ENCODE results near the gene FNBP1. TPM values are rescaled to one million over a fixed set of nuclear protein-coding genes. Genes with fewer than 3 reads are reported as not detected.
A peak's percentile ranks its signal among the peaks of the same experiment; 100 is the strongest.
"Not testable (repeated sequence)": the region's sequence is repeated elsewhere in the genome, so short reads cannot be mapped to it uniquely, and the experiment has no call there.

Gene FNBP1
- total and polyA plus RNA-seq, 9 donors = 15.0 to 28.4 (median 18.2) TPM

DNA sequence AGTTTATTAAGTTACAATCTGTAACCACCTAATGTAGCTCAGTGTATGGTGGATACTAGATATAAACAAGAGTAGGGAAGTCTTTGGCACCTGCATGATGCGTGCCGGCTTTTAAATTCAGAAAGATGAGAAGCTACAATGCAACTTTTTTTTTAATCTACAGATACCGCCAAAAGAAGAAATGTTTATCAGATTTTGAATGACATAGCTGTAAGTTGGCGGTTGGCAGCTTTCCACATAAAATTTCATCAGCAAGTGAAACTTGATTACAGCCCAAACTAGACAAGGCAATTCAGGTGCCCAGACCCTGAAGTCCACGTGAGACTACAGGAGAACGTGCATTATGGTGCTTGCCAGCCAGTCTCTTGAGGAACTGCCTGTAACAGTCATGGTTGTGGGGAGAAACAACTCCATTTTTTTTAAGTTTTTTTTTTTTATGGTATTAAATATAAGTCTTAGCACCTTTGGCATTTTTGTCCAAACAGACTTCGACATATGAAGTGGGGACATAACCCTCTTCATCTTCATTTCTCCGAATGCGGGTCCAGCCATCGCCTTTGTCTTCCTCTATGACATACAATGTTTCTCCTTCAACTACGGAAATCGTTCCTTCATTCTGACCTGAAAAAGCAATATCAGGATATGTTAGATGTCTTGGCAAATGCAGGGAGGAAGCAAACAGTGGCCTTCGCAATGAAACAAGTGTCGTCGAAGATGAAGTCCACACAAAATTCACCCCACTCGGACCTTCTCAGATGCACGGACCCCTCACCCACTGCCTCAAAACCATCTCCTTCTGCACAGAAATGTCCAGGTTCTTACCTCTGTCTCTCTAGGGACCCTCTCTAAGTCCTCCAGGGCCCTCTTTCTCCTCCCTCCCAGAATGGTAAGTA lies 147.4 kb downstream of the FNBP1 start:
- H3K4me3 ChIP-seq (ENCODE audit: low read length) = no peak overlapping the region
- no peaks in the 10 kb centered on the region for H3K27me3 ChIP-seq (ENCODE audit: control insufficient read depth, insufficient read depth, low read length)
- peaks cover 43% of the 10 kb centered on the region for H3K36me3 ChIP-seq (ENCODE audit: control insufficient read depth, insufficient read depth, low read length)
- H3K27ac ChIP-seq (ENCODE audit: low read length) = no peak overlapping the region
- DNase-seq = no peak
- H3K4me1 ChIP-seq (ENCODE audit: control insufficient read depth, insufficient read depth, low read length) = no peaks in the 10 kb centered on the region
- WGBS (ENCODE audit: insufficient coverage) = 95% methylated on average over 3 of the region's 17 CpGs
- H3K9me3 ChIP-seq (replicated peaks; ENCODE audit: control insufficient read depth, low read depth, low read length) = no peaks in the 10 kb centered on the region

DNA sequence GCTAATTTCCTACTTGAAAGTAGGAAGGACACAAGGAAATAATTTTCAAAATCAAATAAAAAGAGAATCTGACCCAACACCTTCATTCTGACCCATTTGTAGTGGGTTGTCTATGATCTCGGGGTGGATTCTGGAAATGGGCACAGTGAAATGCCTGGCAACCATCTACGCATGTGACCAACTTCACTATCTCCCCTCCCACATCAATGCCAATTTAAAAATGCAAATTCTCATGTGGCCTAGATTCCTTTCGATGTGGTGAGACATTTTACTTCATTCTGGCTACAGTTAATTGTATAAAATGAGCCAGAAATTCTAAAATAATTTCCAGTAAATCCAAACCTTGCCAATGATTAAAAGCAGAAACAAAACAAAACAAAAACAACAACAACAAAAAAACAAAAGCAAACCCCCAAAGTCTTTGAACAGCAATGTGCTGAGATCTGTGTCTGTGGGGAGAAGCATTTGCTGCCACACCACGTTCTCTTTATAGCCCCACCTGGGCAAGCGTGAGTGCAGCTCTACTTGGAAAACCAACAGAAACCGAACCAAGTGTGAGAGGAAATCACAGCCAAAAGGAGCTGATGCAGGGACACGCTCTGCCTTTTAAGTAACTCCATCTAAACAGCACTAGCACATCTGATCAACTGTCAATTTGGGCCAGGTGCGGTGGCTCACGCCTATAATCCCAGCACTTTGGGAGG lies 148.7 kb downstream of the FNBP1 start:
- Histone ChIP-seq H3K4me3 (ENCODE audit: low read length) (no peak overlapping the region), H3K36me3 (ENCODE audit: control insufficient read depth, insufficient read depth, low read length) (peaks cover 40% of the 10 kb centered on the region), H3K9me3 (replicated peaks; ENCODE audit: control insufficient read depth, low read depth, low read length) (no peaks in the 10 kb centered on the region), H3K27ac (ENCODE audit: low read length) (no peak overlapping the region), H3K27me3 (ENCODE audit: control insufficient read depth, insufficient read depth, low read length) (no peaks in the 10 kb centered on the region), H3K4me1 (ENCODE audit: control insufficient read depth, insufficient read depth, low read length) (no peaks in the 10 kb centered on the region)
- DNase-seq = no peak
- 68% methylated on average over 6 of the region's 9 CpGs for WGBS (ENCODE audit: insufficient coverage)

DNA sequence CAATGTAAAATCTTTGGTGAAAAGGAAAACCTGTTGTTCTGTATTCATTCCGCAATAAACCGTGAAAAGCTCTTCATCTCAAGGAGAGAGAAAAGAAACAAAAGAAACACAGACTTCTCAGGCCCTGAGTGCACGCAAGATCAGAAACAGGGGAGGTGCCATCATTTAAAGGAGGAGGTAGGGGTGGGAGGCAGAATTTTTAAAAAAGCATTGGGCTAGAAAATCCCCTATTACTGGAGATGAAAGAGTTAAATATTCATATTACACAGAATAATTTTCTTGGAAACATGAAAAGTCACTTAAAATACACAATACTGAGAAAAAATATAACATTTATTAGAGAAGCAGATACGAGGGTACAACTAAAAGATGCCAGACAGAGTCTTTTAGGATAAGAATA lies 151.4 kb downstream of the FNBP1 start:
- Histone ChIP-seq H3K36me3 (ENCODE audit: control insufficient read depth, insufficient read depth, low read length) (peaks cover 33% of the 10 kb centered on the region), H3K27ac (ENCODE audit: low read length) (no peak overlapping the region), H3K4me3 (ENCODE audit: low read length) (no peak overlapping the region), H3K27me3 (ENCODE audit: control insufficient read depth, insufficient read depth, low read length) (no peaks in the 10 kb centered on the region), H3K9me3 (replicated peaks; ENCODE audit: control insufficient read depth, low read depth, low read length) (no peaks in the 10 kb centered on the region), H3K4me1 (ENCODE audit: control insufficient read depth, insufficient read depth, low read length) (peaks cover 17% of the 10 kb centered on the region)
- WGBS (ENCODE audit: insufficient coverage) = no CpG with 5 or more reads among the region's 4 CpGs
- no peak for DNase-seq

- DNase-seq; H3K27me3 ChIP-seq (ENCODE audit: control insufficient read depth, insufficient read depth, low read length); H3K4me3 ChIP-seq (ENCODE audit: low read length); H3K9me3 ChIP-seq (replicated peaks; ENCODE audit: control insufficient read depth, low read depth, low read length); H3K27ac ChIP-seq (ENCODE audit: low read length): not testable (repeated sequence)
- peaks cover 28% of the 10 kb centered on the region for H3K36me3 ChIP-seq (ENCODE audit: control insufficient read depth, insufficient read depth, low read length)
- H3K4me1 ChIP-seq (ENCODE audit: control insufficient read depth, insufficient read depth, low read length) = peaks cover 24% of the 10 kb centered on the region
- WGBS (ENCODE audit: insufficient coverage) = 85% methylated on average over 5 of the region's 14 CpGs
These were observed 152.2 kb downstream of the FNBP1 start for GRCh38 chr9:129890718-129891299.

GRCh38 chr9:129889941-129890717 lies 152.9 kb downstream of the FNBP1 start:
- peaks cover 22% of the 10 kb centered on the region for H3K36me3 ChIP-seq (ENCODE audit: control insufficient read depth, insufficient read depth, low read length)
- peak; percentile 38 for DNase-seq
- 64% methylated on average over 30 of the region's 37 CpGs for WGBS (ENCODE audit: insufficient coverage)
- H3K27ac ChIP-seq (ENCODE audit: low read length) = peak overlapping the region; percentile 1
- H3K27me3 ChIP-seq (ENCODE audit: control insufficient read depth, insufficient read depth, low read length) = peaks cover 3% of the 10 kb centered on the region
- H3K4me3 ChIP-seq (ENCODE audit: low read length) = no peak overlapping the region
- H3K4me1 ChIP-seq (ENCODE audit: control insufficient read depth, insufficient read depth, low read length) = peaks cover 31% of the 10 kb centered on the region
- H3K9me3 ChIP-seq (replicated peaks; ENCODE audit: control insufficient read depth, low read depth, low read length) = no peaks in the 10 kb centered on the region

DNA sequence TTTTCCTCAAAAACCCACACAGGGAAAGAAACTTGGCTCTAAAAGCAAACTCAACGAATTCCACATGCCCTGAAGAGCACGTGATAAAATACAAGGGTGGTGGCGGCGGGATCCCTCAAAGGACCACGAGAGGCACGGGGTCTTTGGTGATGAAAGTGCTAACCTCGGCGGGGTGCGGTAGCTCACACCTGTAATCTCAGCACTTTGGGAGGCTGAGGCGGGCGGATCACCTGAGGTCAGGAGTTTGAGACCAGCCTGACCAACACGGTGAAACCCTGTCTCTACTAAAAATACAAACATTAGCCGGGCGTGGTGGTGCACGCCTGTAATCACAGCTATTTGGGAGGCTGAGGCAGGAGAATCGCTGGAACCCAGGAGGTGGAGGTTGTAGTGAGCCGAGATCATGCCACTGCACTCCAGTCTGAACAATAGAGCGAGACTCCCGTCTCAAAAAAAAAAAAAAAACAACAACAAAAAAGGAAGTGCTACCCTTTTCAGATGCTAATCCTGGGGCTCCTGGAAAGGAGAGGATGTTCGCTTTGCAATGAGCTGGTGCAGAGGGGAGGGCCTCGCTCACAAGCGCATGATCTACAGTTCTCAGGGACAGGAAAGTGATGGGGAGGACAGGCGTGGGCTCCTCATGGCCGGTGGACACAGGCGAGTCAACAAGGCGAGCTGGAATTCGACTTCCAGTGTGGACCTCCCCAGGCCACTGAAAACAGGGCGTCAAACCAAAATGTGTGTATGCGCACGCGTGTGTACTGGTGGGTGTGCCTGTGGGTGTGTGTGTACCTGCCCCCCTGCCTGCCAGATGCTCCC lies 153.7 kb downstream of the FNBP1 start:
- peak overlapping the region; percentile 7 for H3K27ac ChIP-seq (ENCODE audit: low read length)
- H3K4me3 ChIP-seq (ENCODE audit: low read length) = no peak overlapping the region
- WGBS (ENCODE audit: insufficient coverage) = 87% methylated on average over 15 of the region's 31 CpGs

DNA sequence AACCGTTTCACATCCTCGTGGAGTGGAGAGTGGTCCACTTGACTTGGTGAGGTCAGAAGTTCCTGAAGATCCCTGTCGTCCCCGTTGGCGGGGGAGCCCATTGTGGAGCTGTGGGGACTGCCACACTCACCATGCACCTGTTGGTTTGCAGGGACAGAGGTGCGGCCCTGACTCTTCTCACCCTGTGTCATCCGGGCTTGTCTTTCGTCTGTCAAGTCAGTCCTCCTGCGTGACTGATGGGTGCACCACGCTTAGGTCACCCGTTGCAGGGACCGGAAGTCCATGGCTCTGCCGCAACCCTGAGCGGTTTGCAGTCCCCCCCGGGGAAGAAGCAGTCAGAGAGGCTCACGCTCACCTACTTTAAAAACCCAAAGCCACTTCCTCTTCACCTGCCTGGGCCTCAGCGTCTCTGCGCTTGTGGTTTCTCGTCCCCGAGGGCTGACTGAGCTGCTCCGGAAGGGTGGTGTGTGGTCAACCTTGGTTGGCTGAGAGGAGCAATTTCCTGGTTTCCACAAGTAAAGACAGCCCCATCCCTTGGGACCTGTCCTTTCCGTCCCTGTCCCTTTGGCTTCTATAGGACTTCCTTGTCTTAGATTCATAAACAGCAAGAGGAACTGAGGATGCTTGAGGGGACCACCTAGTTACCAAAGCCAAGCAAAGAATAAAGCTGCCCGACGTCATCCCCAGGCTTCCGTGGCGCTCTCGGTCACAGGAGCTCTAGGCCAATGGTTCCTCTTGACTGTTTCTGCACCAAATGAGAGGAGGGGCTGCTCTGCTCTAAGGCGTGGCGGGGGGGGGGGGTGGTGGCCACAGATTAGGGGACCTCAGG lies 154.5 kb downstream of the FNBP1 start:
- WGBS (ENCODE audit: insufficient coverage) = 69% methylated on average over 16 of the region's 29 CpGs
- Histone ChIP-seq H3K4me1 (ENCODE audit: control insufficient read depth, insufficient read depth, low read length) (peaks cover 40% of the 10 kb centered on the region), H3K9me3 (replicated peaks; ENCODE audit: control insufficient read depth, low read depth, low read length) (no peaks in the 10 kb centered on the region), H3K4me3 (ENCODE audit: low read length) (no peak overlapping the region), H3K27ac (ENCODE audit: low read length) (peak overlapping the region; percentile 78), H3K27me3 (ENCODE audit: control insufficient read depth, insufficient read depth, low read length) (peaks cover 3% of the 10 kb centered on the region), H3K36me3 (ENCODE audit: control insufficient read depth, insufficient read depth, low read length) (peaks cover 16% of the 10 kb centered on the region)
- DNase-seq = peak; percentile 46

More for the DNA sequence above, 153.7 kb downstream of the FNBP1 start:
- H3K9me3 ChIP-seq (replicated peaks; ENCODE audit: control insufficient read depth, low read depth, low read length) = no peaks in the 10 kb centered on the region
- DNase-seq = no peak
- peaks cover 39% of the 10 kb centered on the region for H3K4me1 ChIP-seq (ENCODE audit: control insufficient read depth, insufficient read depth, low read length)
- H3K36me3 ChIP-seq (ENCODE audit: control insufficient read depth, insufficient read depth, low read length) = peaks cover 19% of the 10 kb centered on the region
- peaks cover 3% of the 10 kb centered on the region for H3K27me3 ChIP-seq (ENCODE audit: control insufficient read depth, insufficient read depth, low read length)

GRCh38 chr9:129887334-129888292 lies 155.4 kb downstream of the FNBP1 start:
- WGBS (ENCODE audit: insufficient coverage) = 16% methylated on average over 9 of the region's 27 CpGs
- Histone ChIP-seq H3K9me3 (replicated peaks; ENCODE audit: control insufficient read depth, low read depth, low read length) (no peaks in the 10 kb centered on the region), H3K4me3 (ENCODE audit: low read length) (no peak overlapping the region), H3K36me3 (ENCODE audit: control insufficient read depth, insufficient read depth, low read length) (peaks cover 16% of the 10 kb centered on the region), H3K27ac (ENCODE audit: low read length) (peak overlapping the region; percentile 78), H3K27me3 (ENCODE audit: control insufficient read depth, insufficient read depth, low read length) (peaks cover 3% of the 10 kb centered on the region), H3K4me1 (ENCODE audit: control insufficient read depth, insufficient read depth, low read length) (peaks cover 40% of the 10 kb centered on the region)
- peak; percentile 82 for DNase-seq
